ENCODE measurements around the gene EPB41. TPM values are rescaled to one million over a fixed set of nuclear protein-coding genes. Genes with fewer than 3 reads are reported as not detected.

EPB41 gene
- total and polyA plus RNA-seq, 2 of the 8 experiments (the other 6 are each of a cell fraction or from before 2014, with no cell fraction given): 36.7 to 109 TPM

DNA sequence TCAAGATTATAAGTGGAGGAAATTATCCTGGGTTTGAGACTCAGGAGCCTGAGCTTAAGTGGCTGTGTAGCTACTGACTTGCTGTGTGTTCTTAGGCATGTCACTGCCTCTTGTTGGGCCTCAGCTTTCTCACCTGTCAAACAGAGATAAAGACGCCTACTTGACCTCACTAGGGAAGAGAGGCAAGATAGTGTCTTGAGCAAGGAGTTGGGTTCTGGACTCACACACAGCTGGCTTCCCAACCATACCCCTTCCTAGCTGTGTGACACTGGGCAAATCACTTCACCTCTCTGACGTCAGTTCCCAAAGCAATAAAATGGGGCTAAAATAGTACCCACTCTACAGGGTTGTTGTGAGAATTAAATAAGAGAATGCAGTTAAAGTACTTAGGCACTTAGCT, 11.6 kb upstream of the EPB41 start:
- no peak for FAIRE-seq
- 91% methylated on average over 2 of the region's 2 CpGs; no CpG with 5 or more reads in 1 of the 2 experiments for WGBS, 2 experiments (ENCODE audit: extremely low coverage in 1 of 2, insufficient coverage in 1 of 2, insufficient read length in 1 of 2, insufficient replicate concordance in 2 of 2, low coverage in 1 of 2, low lambda C conversion rate in 2 of 2, missing lambda C conversion rate in 1 of 2)

More for the DNA sequence above, 11.6 kb upstream of the EPB41 start:
- no peak overlapping the region for H2AK5ac ChIP-seq (ENCODE audit: low read depth, low read length)
- no peak overlapping the region for H3K4me3 ChIP-seq (ENCODE audit: extremely low read depth in 1 of 4, insufficient read depth in 2 of 4, low read depth in 3 of 4, low read length in 4 of 4)
- H4K91ac ChIP-seq (replicated peaks; ENCODE audit: insufficient read length, low read length): no peak overlapping the region
- POLR2A ChIA-PET (ENCODE audit: partially characterized antibody): interaction anchor here (1.1 to 1.7 kb wide), 2 partner anchors 12 to 222 kb away, joined by 3 to 8 read pairs; partner anchors contain the start of gene EPB41
- H2BK15ac ChIP-seq (ENCODE audit: low read length): no peak overlapping the region
- no peak overlapping the region for H3K14ac ChIP-seq (ENCODE audit: insufficient read length)
- H3K79me2 ChIP-seq (ENCODE audit: control insufficient read depth in 1 of 2, insufficient read depth in 2 of 2, low read length in 2 of 2): no peaks in the 10 kb centered on the region
- H3K23ac ChIP-seq (ENCODE audit: insufficient read length): no peak overlapping the region
- H4K8ac ChIP-seq (ENCODE audit: extremely low read depth, insufficient read depth, low read length): no peak overlapping the region
- no peaks in the 10 kb centered on the region for H3K9me3 ChIP-seq (ENCODE audit: insufficient read depth in 2 of 2, low read depth in 1 of 2, low read length in 1 of 2)
- H2BK120ac ChIP-seq (replicated peaks; ENCODE audit: low read depth, low read length): no peak overlapping the region
- no peak overlapping the region for H3K27ac ChIP-seq (ENCODE audit: low read depth, low read length)
- H3K4ac ChIP-seq (replicated peaks; ENCODE audit: insufficient read length, low read depth, low read length): no peak overlapping the region
- H2BK5ac ChIP-seq (ENCODE audit: low read depth, low read length): no peak overlapping the region
- H3K23me2 ChIP-seq (ENCODE audit: low read depth, low read length): no peaks in the 10 kb centered on the region
- no peak overlapping the region for H2AFZ ChIP-seq (ENCODE audit: low read length)
- no peak overlapping the region for H2BK20ac ChIP-seq (ENCODE audit: low read length)
- CTCF ChIA-PET (ENCODE audit: partially characterized antibody): interaction anchor here (0.6 to 4.4 kb wide), 15 partner anchors 8 to 255 kb away, joined by 3 to 24 read pairs (median 4); no protein-coding TSS in a partner anchor
- no peaks in the 10 kb centered on the region for H3K27me3 ChIP-seq (replicated peaks in 1 of 4; ENCODE audit: control insufficient read depth in 3 of 4, extremely low read depth in 1 of 4, insufficient read depth in 3 of 4, low read length in 3 of 4)
- H3K79me1 ChIP-seq (ENCODE audit: low read depth, low read length): no peaks in the 10 kb centered on the region
- H4K5ac ChIP-seq (ENCODE audit: insufficient read length, low read depth, low read length): no peak overlapping the region
- no peaks in the 10 kb centered on the region for H4K20me1 ChIP-seq (replicated peaks in 1 of 2; ENCODE audit: control insufficient read depth in 1 of 2, insufficient read depth in 2 of 2, low read length in 2 of 2)
- no peak overlapping the region for H3K9ac ChIP-seq (replicated peaks in 1 of 4; ENCODE audit: extremely low read depth in 1 of 4, low read depth in 3 of 4, low read length in 3 of 4)
- H3K36me3 ChIP-seq (ENCODE audit: control insufficient read depth in 2 of 4, insufficient read depth in 4 of 4, low read length in 3 of 4): no peaks in the 10 kb centered on the region
- H3K56ac ChIP-seq (replicated peaks; ENCODE audit: insufficient read length, low read depth, low read length): no peak overlapping the region
- no peak overlapping the region for H2BK12ac ChIP-seq (ENCODE audit: low read depth, low read length)
- H3K4me1 ChIP-seq (replicated peaks in 1 of 4; ENCODE audit: control insufficient read depth in 3 of 4, insufficient read depth in 4 of 4, low read length in 3 of 4): no peaks in the 10 kb centered on the region
- no peak for DNase-seq (ENCODE audit: low read depth in 1 of 2, low spot score in 2 of 2)
- no peak overlapping the region for H3K18ac ChIP-seq (ENCODE audit: extremely low read depth, low read length)
- H3K4me2 ChIP-seq (ENCODE audit: insufficient read depth in 1 of 2, low read depth in 2 of 2, low read length in 2 of 2): no peak overlapping the region
